ENCODE measurements around the gene LEKR1.

LEKR1 gene

GRCh38 chr3:156812521-156813335, 13.4 kb upstream of the LEKR1 start:
- Histone ChIP-seq H3K4me3 (ENCODE audit: low read depth in 1 of 2, low read length in 2 of 2) (no peak overlapping the region), H3K79me2 (ENCODE audit: insufficient read depth, low read length) (no peaks in the 10 kb centered on the region), H3K9ac (ENCODE audit: low read depth, low read length) (no peak overlapping the region), H3K27me3 (ENCODE audit: insufficient read depth, low read length, poor library complexity) (peaks cover 8% of the 10 kb centered on the region), H2AFZ (ENCODE audit: low read depth, low read length) (no peak overlapping the region), H3K4me2 (ENCODE audit: insufficient read depth, low read length) (no peak overlapping the region), H3K4me1 (ENCODE audit: insufficient read depth, low read length) (no peaks in the 10 kb centered on the region), H4K20me1 (ENCODE audit: insufficient read depth, low read length) (no peaks in the 10 kb centered on the region), H3K27ac (ENCODE audit: low read length) (no peak overlapping the region), H3K36me3 (ENCODE audit: insufficient read depth, low read length) (no peaks in the 10 kb centered on the region), H3K9me3 (ENCODE audit: insufficient read depth, low read length, severe bottlenecking) (no peaks in the 10 kb centered on the region)
- DNase-seq (no peak), ATAC-seq (ENCODE audit: insufficient read depth, low read depth) (no peak)
- TF ChIP-seq CTCF (IDR thresholded peaks at IDR 0.05; ENCODE audit: borderline replicate concordance, extremely low read depth, low read length, poor library complexity, severe bottlenecking): no peak
- TF ChIP-seq EZH2 (IDR thresholded peaks at IDR 0.05; ENCODE audit: borderline replicate concordance, low read depth, low read length, severe bottlenecking): no peak

GRCh38 chr3:156814295-156814694, 11.9 kb upstream of the LEKR1 start:
- Histone ChIP-seq H4K20me1 (ENCODE audit: insufficient read depth, low read length) (no peaks in the 10 kb centered on the region), H3K9me3 (ENCODE audit: insufficient read depth, low read length, severe bottlenecking) (no peaks in the 10 kb centered on the region), H3K4me2 (ENCODE audit: insufficient read depth, low read length) (no peak overlapping the region), H3K9ac (ENCODE audit: low read depth, low read length) (no peak overlapping the region), H3K27me3 (ENCODE audit: insufficient read depth, low read length, poor library complexity) (peaks cover 12% of the 10 kb centered on the region), H3K36me3 (ENCODE audit: insufficient read depth, low read length) (no peaks in the 10 kb centered on the region), H3K27ac (ENCODE audit: low read length) (no peak overlapping the region), H2AFZ (ENCODE audit: low read depth, low read length) (no peak overlapping the region), H3K79me2 (ENCODE audit: insufficient read depth, low read length) (no peaks in the 10 kb centered on the region), H3K4me1 (ENCODE audit: insufficient read depth, low read length) (no peaks in the 10 kb centered on the region), H3K4me3 (ENCODE audit: low read depth in 1 of 2, low read length in 2 of 2) (no peak overlapping the region)
- TF ChIP-seq CTCF (IDR thresholded peaks at IDR 0.05; ENCODE audit: borderline replicate concordance, extremely low read depth, low read length, poor library complexity, severe bottlenecking) (no peak), EZH2 (IDR thresholded peaks at IDR 0.05; ENCODE audit: borderline replicate concordance, low read depth, low read length, severe bottlenecking) (no peak)
- ATAC-seq (ENCODE audit: insufficient read depth, low read depth) (no peak), DNase-seq (no peak)

- H3K36me3 ChIP-seq (ENCODE audit: insufficient read depth, low read length): no peaks in the 10 kb centered on the region
- no peak overlapping the region for H3K4me3 ChIP-seq (ENCODE audit: low read depth in 1 of 2, low read length in 2 of 2)
- no peaks in the 10 kb centered on the region for H3K9me3 ChIP-seq (ENCODE audit: insufficient read depth, low read length, severe bottlenecking)
- peaks cover 12% of the 10 kb centered on the region for H3K27me3 ChIP-seq (ENCODE audit: insufficient read depth, low read length, poor library complexity)
- H3K79me2 ChIP-seq (ENCODE audit: insufficient read depth, low read length): no peaks in the 10 kb centered on the region
- no peaks in the 10 kb centered on the region for H4K20me1 ChIP-seq (ENCODE audit: insufficient read depth, low read length)
- no peak overlapping the region for H3K27ac ChIP-seq (ENCODE audit: low read length)
- H3K4me2 ChIP-seq (ENCODE audit: insufficient read depth, low read length): no peak overlapping the region
- no peak for TF ChIP-seq CTCF (IDR thresholded peaks at IDR 0.05; ENCODE audit: borderline replicate concordance, extremely low read depth, low read length, poor library complexity, severe bottlenecking)
- no peak overlapping the region for H2AFZ ChIP-seq (ENCODE audit: low read depth, low read length)
- ATAC-seq (ENCODE audit: insufficient read depth, low read depth) (no peak), DNase-seq (no peak)
- H3K4me1 ChIP-seq (ENCODE audit: insufficient read depth, low read length): no peaks in the 10 kb centered on the region
- no peak overlapping the region for H3K9ac ChIP-seq (ENCODE audit: low read depth, low read length)
Measured at GRCh38 chr3:156816091-156816793, 9.9 kb upstream of the LEKR1 start.

All from DND-41 (cell line).